HG03139 (cell line): ENCODE results near the gene STK17B.

Source experiments
- ATAC-seq: cut with Tn5 transposase; IDR thresholded peaks from one replicate; pipeline ENCODE4 v1.9.1; 2021; ENCODE audit not compliant: unreplicated experiment

Gene STK17B

GRCh38 chr2:196159221-196159892, 12.0 kb downstream of the STK17B start:
- ATAC-seq, result no peak

GRCh38 chr2:196155575-196155974, 15.8 kb downstream of the STK17B start:
- no peak for ATAC-seq

- ATAC-seq, result no peak
Observed at GRCh38 chr2:196153480-196153879, 17.9 kb downstream of the STK17B start.

DNA sequence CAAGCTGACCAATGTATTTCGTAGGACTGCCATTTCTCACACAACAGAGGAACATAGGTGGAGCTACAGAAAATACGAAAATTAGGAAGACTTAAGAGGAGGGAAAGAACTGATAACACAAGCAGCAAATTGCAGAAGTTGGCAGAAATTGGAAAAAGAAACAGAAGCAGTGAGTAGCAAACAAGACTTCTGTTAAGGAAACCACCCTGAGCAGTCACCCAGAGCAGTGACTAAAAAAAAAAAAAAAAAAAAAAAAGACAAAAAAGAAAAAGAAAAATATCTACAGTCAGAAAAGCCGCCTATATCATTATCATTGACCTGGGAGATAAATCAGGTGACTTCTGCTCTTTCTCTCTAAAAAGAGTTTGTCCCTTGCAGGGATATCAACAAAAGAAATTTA, 21.4 kb downstream of the STK17B start:
- no peak for ATAC-seq

DNA sequence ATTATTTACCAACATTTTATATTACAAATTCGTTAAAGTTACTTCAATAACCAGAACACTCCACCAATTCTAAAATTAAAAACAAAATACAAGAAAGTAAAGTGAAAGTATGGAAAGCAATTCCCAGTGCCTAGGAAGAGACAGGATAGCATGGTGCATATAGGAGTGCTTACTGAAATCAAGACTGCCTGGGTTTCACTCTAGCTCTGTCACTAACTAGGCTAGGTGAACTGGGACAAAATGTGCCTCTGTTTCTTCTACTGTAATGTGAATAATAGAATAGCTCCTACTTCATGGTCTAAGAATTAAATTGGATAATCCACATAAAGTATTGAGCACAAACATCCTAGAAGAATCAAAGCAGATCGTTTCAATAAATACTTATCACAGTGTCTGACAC, 22.6 kb downstream of the STK17B start:
- ATAC-seq, result no peak

- ATAC-seq, result no peak
Observed at GRCh38 chr2:196145256-196145655, 26.1 kb downstream of the STK17B start.

- no peak for ATAC-seq
Observed at GRCh38 chr2:196144513-196145126, 26.8 kb downstream of the STK17B start.

GRCh38 chr2:196143730-196144131, 27.6 kb downstream of the STK17B start:
- no peak for ATAC-seq

GRCh38 chr2:196142825-196143224, 28.6 kb downstream of the STK17B start:
- no peak for ATAC-seq

DNA sequence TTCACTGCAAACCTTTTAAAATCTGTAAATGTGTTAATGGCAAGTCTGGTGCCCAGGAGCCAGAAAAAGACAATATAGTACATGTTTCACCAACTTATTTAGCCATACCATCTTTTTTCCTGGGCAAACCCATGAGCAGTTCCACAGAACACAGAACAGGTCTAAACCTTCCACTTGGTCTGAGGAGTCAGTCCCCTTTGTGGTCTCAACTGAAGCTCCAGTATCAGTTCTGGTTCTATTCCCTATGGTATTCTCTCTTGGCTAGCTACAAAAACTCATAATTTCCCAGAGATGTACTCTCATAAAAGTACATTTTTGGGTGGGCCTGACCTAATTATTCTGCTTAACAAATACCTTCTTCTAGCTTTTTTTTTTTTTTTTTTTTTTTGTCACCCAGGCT, 31.2 kb downstream of the STK17B start:
- ATAC-seq, result no peak

DNA sequence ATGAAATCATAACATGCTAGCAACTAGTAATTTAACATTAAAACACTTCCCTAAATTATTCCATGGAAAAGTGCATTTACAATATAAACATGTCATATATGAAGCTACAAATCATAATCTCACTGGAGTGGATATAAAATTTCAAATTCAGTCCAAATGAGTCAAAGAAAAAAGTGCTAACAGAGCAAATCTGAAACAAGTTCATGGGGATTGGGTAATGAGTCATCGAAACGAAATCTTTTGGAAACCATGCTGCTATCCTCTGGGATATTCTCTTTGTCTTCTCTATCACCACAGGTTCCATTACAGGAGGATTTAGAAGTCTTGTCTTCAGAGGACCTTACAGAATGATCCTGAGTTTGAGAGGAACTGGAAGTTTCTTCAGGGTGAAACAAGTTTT, 34.1 kb downstream of the STK17B start:
- no peak for ATAC-seq

GRCh38 chr2:196136151-196136550, 35.2 kb downstream of the STK17B start:
- ATAC-seq, result no peak

DNA sequence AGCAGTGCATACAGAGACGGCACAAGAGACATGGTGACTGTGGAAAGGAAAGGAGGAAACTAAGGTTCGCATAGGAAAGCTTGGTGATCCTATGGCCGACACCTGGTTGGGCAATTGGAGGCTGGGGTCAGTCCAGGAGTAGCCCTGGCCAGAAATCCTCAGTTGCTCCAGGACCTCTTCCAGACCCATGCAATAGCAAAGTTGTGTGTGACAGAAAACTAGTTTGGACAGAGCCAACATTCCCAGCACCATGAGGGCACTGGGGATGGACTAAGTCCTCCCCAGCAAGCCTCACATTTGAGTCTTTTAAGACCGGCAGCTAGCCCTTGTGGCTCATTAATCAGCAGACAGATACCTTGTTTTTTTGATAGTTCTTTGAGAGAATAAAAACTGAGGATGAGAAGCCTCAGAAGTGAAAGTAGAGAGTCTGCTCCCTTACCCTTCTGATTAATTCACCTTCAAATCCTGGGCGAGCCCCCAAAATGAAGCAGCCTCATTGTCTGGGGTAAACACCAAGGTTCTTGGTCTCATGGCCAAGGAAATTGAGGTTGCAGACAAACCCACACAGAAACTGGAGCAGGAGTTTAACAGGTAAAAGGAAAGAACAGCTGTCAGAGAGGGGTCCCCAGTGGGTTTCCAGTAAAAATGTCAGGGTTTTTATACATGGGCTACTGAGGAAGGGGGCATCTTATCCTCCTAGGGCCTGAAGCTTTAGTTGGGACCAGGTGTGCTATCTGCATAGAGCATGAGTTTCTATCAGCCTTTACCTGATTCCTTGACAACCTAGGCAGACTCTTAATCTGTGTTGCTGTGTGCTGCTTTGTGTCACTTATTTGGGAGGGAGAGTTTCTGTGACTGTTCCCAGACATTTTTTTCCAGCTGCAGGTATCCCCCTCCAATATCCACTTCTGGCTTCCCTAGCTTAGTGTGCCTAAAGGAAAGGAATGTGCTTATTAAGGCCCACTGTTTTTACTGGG, 39.1 kb downstream of the STK17B start:
- ATAC-seq, result no peak

- no peak for ATAC-seq
Observed at GRCh38 chr2:196131384-196131937, 39.9 kb downstream of the STK17B start.

DNA sequence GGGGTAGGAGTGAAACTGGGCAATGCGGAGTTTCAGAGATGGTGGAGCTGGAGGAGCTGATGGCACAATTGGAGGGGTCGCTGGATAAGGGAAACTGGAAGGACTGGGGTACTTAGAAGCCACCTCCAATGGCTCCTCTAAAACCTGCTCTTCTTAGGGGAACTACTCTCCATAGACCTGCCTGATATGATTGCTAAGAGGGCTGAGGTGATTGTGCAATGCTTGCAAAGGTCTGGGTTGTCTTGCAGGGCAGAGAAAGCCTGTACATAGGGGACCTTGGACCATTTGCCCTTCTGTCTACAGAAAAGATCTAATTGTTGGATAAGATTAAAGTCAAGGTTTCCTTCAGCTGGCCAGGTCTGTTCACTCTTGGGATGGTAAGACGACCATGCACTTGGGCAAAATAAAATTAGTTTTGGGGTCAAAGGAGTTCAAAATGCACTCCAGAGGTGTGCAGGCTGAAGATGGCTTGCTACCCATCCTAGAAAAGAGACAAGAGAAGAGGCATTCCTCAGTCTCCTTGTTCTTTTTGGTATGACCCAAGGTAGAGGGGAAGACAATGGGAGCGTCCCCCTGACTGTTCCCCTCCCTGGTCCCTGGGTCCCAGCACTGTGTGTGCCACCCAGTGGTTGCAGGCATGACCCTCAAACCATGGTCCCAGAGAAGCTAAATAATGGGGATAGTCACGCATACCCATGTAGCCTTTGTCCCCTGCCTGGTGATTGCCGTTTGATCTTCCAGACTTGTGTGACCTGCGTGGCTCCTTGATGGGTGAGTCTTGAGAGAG, 41.1 kb downstream of the STK17B start:
- no peak for ATAC-seq

DNA sequence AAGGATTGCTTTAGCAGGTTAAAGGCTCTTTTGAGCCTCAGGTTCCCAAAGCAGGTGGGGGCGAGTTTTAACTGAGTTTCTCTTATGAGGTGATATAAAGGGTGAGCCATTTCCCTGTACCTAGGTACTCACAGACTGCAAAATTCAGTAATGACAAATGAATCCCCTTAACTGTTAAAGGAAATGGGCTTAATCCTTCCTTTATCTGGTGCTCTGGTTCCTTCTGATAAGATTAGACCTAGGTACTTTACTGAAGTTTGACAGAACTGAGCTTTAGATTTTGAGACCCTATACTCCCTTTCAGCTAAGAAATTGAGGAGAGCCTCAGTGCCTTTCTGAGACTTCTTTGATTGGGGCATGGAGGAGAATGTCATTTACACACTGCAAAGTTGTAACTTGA, 42.6 kb downstream of the STK17B start:
- no peak for ATAC-seq

- no peak for ATAC-seq
Observed at GRCh38 chr2:196125596-196125995, 45.8 kb downstream of the STK17B start.

GRCh38 chr2:196123679-196124373, 47.6 kb downstream of the STK17B start:
- no peak for ATAC-seq

DNA sequence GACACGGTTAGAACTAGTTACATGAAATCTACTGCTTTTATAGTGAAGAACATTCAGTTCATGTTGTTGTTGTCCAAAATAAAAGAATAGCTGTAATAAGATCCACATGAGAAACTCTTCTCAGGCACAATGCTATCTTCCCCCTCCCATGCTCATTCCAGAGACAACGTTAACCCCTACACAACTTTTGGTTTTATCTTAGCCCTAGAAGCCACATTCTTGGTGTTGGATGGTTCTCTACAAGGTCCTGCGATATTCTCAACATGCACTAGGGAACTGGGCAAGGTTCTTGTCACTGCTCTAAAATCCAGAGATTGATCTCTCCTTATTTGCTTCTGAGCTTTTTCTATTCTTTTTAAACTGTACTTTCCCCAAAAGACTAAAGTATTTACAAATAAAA, 51.5 kb downstream of the STK17B start:
- ATAC-seq, result no peak

- no peak for ATAC-seq
Observed at GRCh38 chr2:196117214-196117705, 54.1 kb downstream of the STK17B start.
